ENCODE data around the gene FBXO30.

The FBXO30 gene

GRCh38 chr6:145814501-145815308 is at the start of gene FBXO30:
FBXO30 (minus strand) TSS chr6:145814795; CDS start chr6:145806405, 8,390 bp downstream.
- peak; percentile 70 to 73 for DNase-seq (ENCODE audit: low read depth in 2 of 2)

- DNase-seq (ENCODE audit: low read depth in 2 of 2): no peak
Measured at GRCh38 chr6:145863988-145864616, 49.5 kb upstream of the FBXO30 start.

- DNase-seq (ENCODE audit: low read depth in 2 of 2): no peak
Measured at GRCh38 chr6:145863366-145863765, 48.8 kb upstream of the FBXO30 start.

- no peak for DNase-seq (ENCODE audit: low read depth in 2 of 2)
Measured at GRCh38 chr6:145860562-145860961, 46.0 kb upstream of the FBXO30 start.

GRCh38 chr6:145850671-145851070 is 36.1 kb upstream of the FBXO30 start:
- no peak for DNase-seq (ENCODE audit: low read depth in 2 of 2)

- no peak for DNase-seq (ENCODE audit: low read depth in 2 of 2)
Measured at GRCh38 chr6:145848541-145848940, 33.9 kb upstream of the FBXO30 start.

- DNase-seq (ENCODE audit: low read depth in 2 of 2): no peak
Measured at GRCh38 chr6:145845557-145845956, 31.0 kb upstream of the FBXO30 start.

- DNase-seq (ENCODE audit: low read depth in 2 of 2): no peak
Measured at GRCh38 chr6:145844933-145845540, 30.4 kb upstream of the FBXO30 start.

GRCh38 chr6:145842693-145843546 is 28.3 kb upstream of the FBXO30 start:
- no peak for DNase-seq (ENCODE audit: low read depth in 2 of 2)

- DNase-seq (ENCODE audit: low read depth in 2 of 2): no peak
Measured at GRCh38 chr6:145841668-145842067, 27.1 kb upstream of the FBXO30 start.

- no peak for DNase-seq (ENCODE audit: low read depth in 2 of 2)
Measured at GRCh38 chr6:145839653-145840052, 25.1 kb upstream of the FBXO30 start.

GRCh38 chr6:145838305-145838704 is 23.7 kb upstream of the FBXO30 start:
- no peak for DNase-seq (ENCODE audit: low read depth in 2 of 2)

- DNase-seq (ENCODE audit: low read depth in 2 of 2): no peak
Measured at GRCh38 chr6:145836772-145837171, 22.2 kb upstream of the FBXO30 start.

- no peak for DNase-seq (ENCODE audit: low read depth in 2 of 2)
Measured at GRCh38 chr6:145836170-145836569, 21.6 kb upstream of the FBXO30 start.

GRCh38 chr6:145830612-145831011 is 16.0 kb upstream of the FBXO30 start:
- no peak for DNase-seq (ENCODE audit: low read depth in 2 of 2)

GRCh38 chr6:145829950-145830349 is 15.4 kb upstream of the FBXO30 start:
- no peak for DNase-seq (ENCODE audit: low read depth in 2 of 2)

- no peak for DNase-seq (ENCODE audit: low read depth in 2 of 2)
Measured at GRCh38 chr6:145829102-145829501, 14.5 kb upstream of the FBXO30 start.

- DNase-seq (ENCODE audit: low read depth in 2 of 2): no peak
Measured at GRCh38 chr6:145824344-145824743, 9.7 kb upstream of the FBXO30 start.

- no peak for DNase-seq (ENCODE audit: low read depth in 2 of 2)
Measured at GRCh38 chr6:145823328-145823944, 8.8 kb upstream of the FBXO30 start.

- DNase-seq (ENCODE audit: low read depth in 2 of 2): no peak
Measured at GRCh38 chr6:145822456-145822855, 7.9 kb upstream of the FBXO30 start.

- no peak for DNase-seq (ENCODE audit: low read depth in 2 of 2)
Measured at GRCh38 chr6:145819994-145820393, 5.4 kb upstream of the FBXO30 start.

Data from activated CD4-positive, alpha-beta T cell treated with anti-CD3 and anti-CD28 coated beads for 24 hours (primary cell).